IMR-90 (cell line): ENCODE data around the gene PKNOX1. TPM values are rescaled to one million over a fixed set of nuclear protein-coding genes. Genes with fewer than 3 reads are reported as not detected.

ENCODE experiments used
- ATAC-seq: fragments of 200-7000 bp; cut with Tn5 transposase; 2 replicates; pipeline ENCODE4 v1.9.1; 2020; ENCODE audit warnings: low read depth, mild to moderate bottlenecking, moderate library complexity
- BruUV-seq: library from RNA; stranded (reverse); fragments of 400-500 nt; replicated peaks from 2 replicates; lab custom pipeline; 2021; lab: Mats Ljungman, UMichigan
- CTCF ChIA-PET: fragments of 300-600 bp; formaldehyde crosslinking; extraction: SDS; loops from one replicate; lab custom pipeline; 2021; ENCODE audit warnings: antibody characterized with exemption; lab: Yijun Ruan, JAX
- POLR2A ChIA-PET: fragments of 300-600 bp; sonication (Branson Sonifier 250); formaldehyde crosslinking; loops from one replicate; lab custom pipeline; 2022; ENCODE audit warnings: antibody characterized with exemption; ENCODE audit not compliant: unreplicated experiment; lab: Charles Lee
- DNase-seq: peaks from one replicate; pipeline ENCODE4 v3.0.0; 2013
- H2AFZ ChIP-seq: replicated peaks from 2 replicates; pipeline ENCODE3; 2013; ENCODE audit warnings: low read length, mild to moderate bottlenecking; ENCODE audit not compliant: poor library complexity
- H2AK5ac ChIP-seq: 2 replicates; pipeline ENCODE4 v1.6.1; 2013; ENCODE audit warnings: low read depth, low read length, inconsistent platforms
- H2AK9ac ChIP-seq: replicated peaks from 2 replicates; pipeline ENCODE3; 2013; ENCODE audit warnings: mild to moderate bottlenecking, low read depth, low read length, moderate library complexity; ENCODE audit not compliant: poor library complexity
- H2BK120ac ChIP-seq: 2 replicates; pipeline ENCODE4 v1.6.1; 2013; ENCODE audit warnings: low read depth, low read length, inconsistent platforms
- H2BK15ac ChIP-seq: 3 replicates; pipeline ENCODE4 v1.6.1; 2013; ENCODE audit warnings: low read depth, low read length, inconsistent platforms
- H2BK20ac ChIP-seq: 2 replicates; pipeline ENCODE4 v1.6.1; 2013; ENCODE audit warnings: low read depth, mild to moderate bottlenecking, inconsistent platforms, low read length, moderate library complexity
- H2BK5ac ChIP-seq: 2 replicates; pipeline ENCODE4 v1.6.1; 2013; ENCODE audit warnings: mild to moderate bottlenecking, low read depth, low read length, inconsistent platforms; ENCODE audit not compliant: poor library complexity, severe bottlenecking
- H3K14ac ChIP-seq: replicated peaks from 2 replicates; pipeline ENCODE4 v1.6.1; 2013; ENCODE audit warnings: low read depth, low read length, inconsistent platforms
- H3K18ac ChIP-seq: 2 replicates; pipeline ENCODE4 v1.6.1; 2013; ENCODE audit warnings: low read depth, low read length, control low read depth
- H3K23ac ChIP-seq: 2 replicates; pipeline ENCODE4 v1.6.1; 2013; ENCODE audit warnings: low read depth, low read length, inconsistent platforms
- H3K27ac ChIP-seq: 2 replicates; pipeline ENCODE4 v1.5.1; 2013; ENCODE audit warnings: mild to moderate bottlenecking, control low read depth, low read length; ENCODE audit not compliant: insufficient read depth
- H3K27me3 ChIP-seq: 2 replicates; pipeline ENCODE4 v1.6.1; 2013; ENCODE audit warnings: low read length; ENCODE audit not compliant: control insufficient read depth, insufficient read depth
- H3K36me3 ChIP-seq: 2 replicates; pipeline ENCODE4 v1.6.1; 2013; ENCODE audit warnings: low read length, mixed read lengths; ENCODE audit not compliant: control insufficient read depth, insufficient read depth
- H3K4ac ChIP-seq: 2 replicates; pipeline ENCODE4 v1.6.1; 2013; ENCODE audit warnings: low read depth, low read length, inconsistent platforms
- H3K4me1 ChIP-seq: 2 replicates; pipeline ENCODE4 v1.6.1; 2013; ENCODE audit warnings: low read length, mixed read lengths; ENCODE audit not compliant: control insufficient read depth, insufficient read depth
- H3K4me2 ChIP-seq: 2 replicates; pipeline ENCODE4 v1.6.1; 2013; ENCODE audit warnings: low read depth, mild to moderate bottlenecking, control low read depth, low read length, moderate library complexity
- H3K4me3 ChIP-seq: 2 replicates; pipeline ENCODE4 v1.5.1; 2013; ENCODE audit warnings: low read depth, mild to moderate bottlenecking, control low read depth, low read length, moderate library complexity; ENCODE audit not compliant: insufficient read depth
- H3K56ac ChIP-seq: 2 replicates; pipeline ENCODE4 v1.6.1; 2013; ENCODE audit warnings: low read length, inconsistent platforms; ENCODE audit not compliant: insufficient read depth; ENCODE audit errors: extremely low read depth
- H3K79me1 ChIP-seq, 2 experiments: 2 replicates each; pipeline ENCODE4 v1.6.1; 2013; ENCODE audit warnings: low read length in 2 of 2, inconsistent platforms in 1 of 2, low read depth in 1 of 2
- H3K9ac ChIP-seq: 2 replicates; pipeline ENCODE4 v1.6.1; 2013; ENCODE audit warnings: low read depth, low read length, control low read depth
- H3K9me1 ChIP-seq: 2 replicates; pipeline ENCODE4 v1.6.1; 2013; ENCODE audit warnings: low read length, inconsistent platforms; ENCODE audit not compliant: insufficient read depth
- H3K9me3 ChIP-seq: 2 replicates; pipeline ENCODE4 v1.6.1; 2013; ENCODE audit warnings: low read length; ENCODE audit not compliant: control insufficient read depth, insufficient read depth
- H4K20me1 ChIP-seq: 2 replicates; pipeline ENCODE4 v1.6.1; 2013; ENCODE audit warnings: low read length, inconsistent platforms; ENCODE audit not compliant: insufficient read depth
- H4K5ac ChIP-seq: 2 replicates; pipeline ENCODE4 v1.6.1; 2013; ENCODE audit warnings: mild to moderate bottlenecking, low read depth, low read length, control low read depth
- H4K8ac ChIP-seq, 2 experiments: 2 replicates each; pipeline ENCODE4 v1.6.1; 2013; ENCODE audit warnings: low read depth in 2 of 2, low read length in 2 of 2, control low read depth in 1 of 2, inconsistent platforms in 1 of 2
- H4K91ac ChIP-seq: 2 replicates; pipeline ENCODE4 v1.6.1; 2013; ENCODE audit warnings: low read depth, low read length, inconsistent platforms; ENCODE audit not compliant: insufficient read depth
- BHLHE40 ChIP-seq: fragments of 150-350 bp; IDR thresholded peaks from 2 replicates; pipeline ENCODE4 v1.6.1; 2016; ENCODE audit warnings: mild to moderate bottlenecking, low read depth, low read length
- CEBPB ChIP-seq: IDR thresholded peaks from 2 replicates; pipeline ENCODE4 v1.6.1; 2012; ENCODE audit warnings: low read depth, low read length, improper control_type of control experiment
- CHD1 ChIP-seq: IDR thresholded peaks from 2 replicates; pipeline ENCODE4 v1.6.1; 2012; ENCODE audit warnings: low read depth, low read length, improper control_type of control experiment
- FOS ChIP-seq: fragments of 150-350 bp; IDR thresholded peaks from 2 replicates; pipeline ENCODE4 v1.6.1; 2016; ENCODE audit warnings: low read depth, low read length
- MAFK ChIP-seq: IDR thresholded peaks from 2 replicates; pipeline ENCODE4 v1.6.1; 2012; ENCODE audit warnings: low read depth, low read length, improper control_type of control experiment
- MAZ ChIP-seq: IDR thresholded peaks from 2 replicates; pipeline ENCODE4 v1.6.1; 2012; ENCODE audit warnings: low read depth, mild to moderate bottlenecking, low read length, improper control_type of control experiment, moderate library complexity, borderline replicate concordance
- MXI1 ChIP-seq: IDR thresholded peaks from 2 replicates; pipeline ENCODE4 v1.6.1; 2012; ENCODE audit warnings: low read depth, mild to moderate bottlenecking, low read length, moderate library complexity, borderline replicate concordance
- NFE2L2 ChIP-seq: fragments of 150-350 bp; IDR thresholded peaks from 2 replicates; pipeline ENCODE4 v1.6.1; 2016; ENCODE audit warnings: low read depth, mild to moderate bottlenecking, low read length
- POLR2A ChIP-seq: IDR thresholded peaks from 2 replicates; pipeline ENCODE4 v1.6.1; 2012; ENCODE audit warnings: mild to moderate bottlenecking, low read depth, low read length
- RAD21 ChIP-seq: IDR thresholded peaks from 2 replicates; pipeline ENCODE4 v1.6.1; 2012; ENCODE audit warnings: low read length, improper control_type of control experiment
- RCOR1 ChIP-seq: IDR thresholded peaks from 2 replicates; pipeline ENCODE4 v1.6.1; 2012; ENCODE audit warnings: mild to moderate bottlenecking, low read length, improper control_type of control experiment; ENCODE audit not compliant: insufficient replicate concordance
- RFX5 ChIP-seq: IDR thresholded peaks from 2 replicates; pipeline ENCODE4 v1.8.0; 2012; ENCODE audit warnings: low read depth, mild to moderate bottlenecking, low read length, moderate library complexity
- SMC3 ChIP-seq: fragments of 150-350 bp; IDR thresholded peaks from 2 replicates; pipeline ENCODE4 v1.6.1; 2016; ENCODE audit warnings: low read depth, mild to moderate bottlenecking, antibody characterized with exemption, low read length, moderate library complexity
- WGBS, 2 experiments: methylation state at CpG; one replicate each; pipeline versions ENCODE4 v1.1.5 to v1.1.7; 2013; ENCODE audit warnings: missing lambda C conversion rate in 2 of 2; ENCODE audit not compliant: insufficient read length in 1 of 2; ENCODE audit errors: extremely low coverage in 2 of 2; 5-methylcytosine and 5-hydroxymethylcytosine counted together
- dilution Hi-C: fragments of 300-500 bp; cut with HindIII; formaldehyde crosslinking; loops from one replicate; pipeline ENCODE4 v1.14.3; 2018; ENCODE audit warnings: low sequenced_read_pairs; ENCODE audit not compliant: unreplicated experiment
- in situ Hi-C: fragments of 300-500 bp; cut with MboI; formaldehyde crosslinking; loops from 3 replicates; pipeline ENCODE4 v1.14.3; 2019; ENCODE audit warnings: low sequenced_read_pairs, inconsistent platforms, mixed read lengths
- intact Hi-C: fragments of 100-400 bp; cut with micrococcal nuclease; formaldehyde crosslinking; loops from 2 replicates; pipeline ENCODE4 v1.10.0; 2022
- polyA plus RNA-seq, 3 experiments: library from polyadenylated mRNA; depleted of rRNA; stranded (reverse); fragments of >200 nt; gene quantifications; 2 replicates each; pipeline ENCODE4 v1.2.3, GENCODE V29; 2012; ENCODE audit warnings: low replicate concordance in 1 of 3
- total RNA-seq: library from RNA; depleted of rRNA; stranded (reverse); fragments of >200 nt; gene quantifications from 2 replicates; pipeline ENCODE4 v1.2.3, GENCODE V29; 2012
- TF ChIP-seq, protein P1 (sequence below): fragments of 150-350 bp; IDR thresholded peaks from 2 replicates; pipeline ENCODE4 v1.6.1; 2017; ENCODE audit warnings: mild to moderate bottlenecking, antibody characterized with exemption, low read length, low read depth
- TF ChIP-seq, protein P2 (sequence below): conservative IDR thresholded peaks from 2 replicates; pipeline ENCODE4 v1.5.1; 2012; ENCODE audit warnings: mild to moderate bottlenecking, low read depth, low read length, improper control_type of control experiment
- TF ChIP-seq, protein P3 (sequence below): fragments of 150-350 bp; IDR thresholded peaks from 2 replicates; pipeline ENCODE4 v1.6.1; 2016; ENCODE audit warnings: low read depth, mild to moderate bottlenecking, low read length, moderate library complexity, borderline replicate concordance

Gene PKNOX1
- total and polyA plus RNA-seq, 2 of the 4 experiments (the other 2 are of a cell fraction): 35.0 to 61.0 TPM

DNA sequence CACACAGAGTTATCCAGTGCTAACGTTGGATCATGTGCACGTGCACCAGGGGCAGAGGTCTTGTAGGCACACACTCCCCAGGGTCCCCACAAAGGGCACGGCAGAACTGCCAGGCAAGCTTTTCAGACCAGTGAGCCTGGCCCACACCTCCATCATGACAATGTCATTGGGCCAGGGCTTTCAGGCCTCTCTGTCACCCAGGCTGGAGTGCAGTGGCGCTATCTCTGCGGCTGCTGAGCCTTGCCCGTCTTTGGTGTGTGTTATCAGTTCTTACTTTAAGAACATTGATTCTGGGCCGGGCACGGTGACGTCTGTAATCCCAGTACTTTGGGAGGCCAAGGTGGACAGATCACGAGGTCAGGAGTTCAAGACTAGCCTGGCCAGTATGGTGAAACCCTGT lies 44.2 kb downstream of the PKNOX1 start:
- no peak overlapping the region for H4K91ac ChIP-seq
- no peak overlapping the region for H3K9ac ChIP-seq
- no peak overlapping the region for H2BK20ac ChIP-seq
- ATAC-seq: no peak
- H2AFZ ChIP-seq: no peak overlapping the region
- no peak overlapping the region for H3K56ac ChIP-seq
- H4K5ac ChIP-seq: no peak overlapping the region
- H3K9me3 ChIP-seq: no peaks in the 10 kb centered on the region
- in situ Hi-C loops: no loop called here
- H3K18ac ChIP-seq: no peak overlapping the region
- peaks cover 49% of the 10 kb centered on the region for H3K36me3 ChIP-seq
- no peaks in the 10 kb centered on the region for H4K20me1 ChIP-seq
- H2BK120ac ChIP-seq: no peak overlapping the region
- H3K4me1 ChIP-seq: no peaks in the 10 kb centered on the region
- no peak overlapping the region for H2AK5ac ChIP-seq
- H3K14ac ChIP-seq: no peak overlapping the region
- no peak overlapping the region for H3K4me3 ChIP-seq
- BruUV-seq: no TSS peak
- H3K4ac ChIP-seq: no peak overlapping the region
- peaks cover 10% of the 10 kb centered on the region for H3K9me1 ChIP-seq
- POLR2A ChIA-PET: no interaction called here
- H2BK5ac ChIP-seq: no peak overlapping the region
- peaks cover 0 to 33% of the 10 kb centered on the region in 2 experiments; a peak in 3 of 4 replicates for H3K79me1 ChIP-seq
- no peak overlapping the region for H2AK9ac ChIP-seq
- dilution Hi-C loops: no loop called here
- H3K4me2 ChIP-seq: no peak overlapping the region
- CTCF ChIA-PET: no interaction called here
- DNase-seq: no peak
- TF ChIP-seq MAFK (no peak), CEBPB (no peak), FOS (no peak), BHLHE40 (no peak), CHD1 (no peak), RAD21 (no peak), RCOR1 (no peak), POLR2A (no peak), RFX5 (no peak), MXI1 (no peak), NFE2L2 (no peak), MAZ (no peak), SMC3 (no peak)
- TF ChIP-seq, protein P1, sequence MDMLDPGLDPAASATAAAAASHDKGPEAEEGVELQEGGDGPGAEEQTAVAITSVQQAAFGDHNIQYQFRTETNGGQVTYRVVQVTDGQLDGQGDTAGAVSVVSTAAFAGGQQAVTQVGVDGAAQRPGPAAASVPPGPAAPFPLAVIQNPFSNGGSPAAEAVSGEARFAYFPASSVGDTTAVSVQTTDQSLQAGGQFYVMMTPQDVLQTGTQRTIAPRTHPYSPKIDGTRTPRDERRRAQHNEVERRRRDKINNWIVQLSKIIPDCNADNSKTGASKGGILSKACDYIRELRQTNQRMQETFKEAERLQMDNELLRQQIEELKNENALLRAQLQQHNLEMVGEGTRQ: no peak
- TF ChIP-seq, protein P2, sequence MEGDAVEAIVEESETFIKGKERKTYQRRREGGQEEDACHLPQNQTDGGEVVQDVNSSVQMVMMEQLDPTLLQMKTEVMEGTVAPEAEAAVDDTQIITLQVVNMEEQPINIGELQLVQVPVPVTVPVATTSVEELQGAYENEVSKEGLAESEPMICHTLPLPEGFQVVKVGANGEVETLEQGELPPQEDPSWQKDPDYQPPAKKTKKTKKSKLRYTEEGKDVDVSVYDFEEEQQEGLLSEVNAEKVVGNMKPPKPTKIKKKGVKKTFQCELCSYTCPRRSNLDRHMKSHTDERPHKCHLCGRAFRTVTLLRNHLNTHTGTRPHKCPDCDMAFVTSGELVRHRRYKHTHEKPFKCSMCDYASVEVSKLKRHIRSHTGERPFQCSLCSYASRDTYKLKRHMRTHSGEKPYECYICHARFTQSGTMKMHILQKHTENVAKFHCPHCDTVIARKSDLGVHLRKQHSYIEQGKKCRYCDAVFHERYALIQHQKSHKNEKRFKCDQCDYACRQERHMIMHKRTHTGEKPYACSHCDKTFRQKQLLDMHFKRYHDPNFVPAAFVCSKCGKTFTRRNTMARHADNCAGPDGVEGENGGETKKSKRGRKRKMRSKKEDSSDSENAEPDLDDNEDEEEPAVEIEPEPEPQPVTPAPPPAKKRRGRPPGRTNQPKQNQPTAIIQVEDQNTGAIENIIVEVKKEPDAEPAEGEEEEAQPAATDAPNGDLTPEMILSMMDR: no peak
- TF ChIP-seq, protein P3, sequence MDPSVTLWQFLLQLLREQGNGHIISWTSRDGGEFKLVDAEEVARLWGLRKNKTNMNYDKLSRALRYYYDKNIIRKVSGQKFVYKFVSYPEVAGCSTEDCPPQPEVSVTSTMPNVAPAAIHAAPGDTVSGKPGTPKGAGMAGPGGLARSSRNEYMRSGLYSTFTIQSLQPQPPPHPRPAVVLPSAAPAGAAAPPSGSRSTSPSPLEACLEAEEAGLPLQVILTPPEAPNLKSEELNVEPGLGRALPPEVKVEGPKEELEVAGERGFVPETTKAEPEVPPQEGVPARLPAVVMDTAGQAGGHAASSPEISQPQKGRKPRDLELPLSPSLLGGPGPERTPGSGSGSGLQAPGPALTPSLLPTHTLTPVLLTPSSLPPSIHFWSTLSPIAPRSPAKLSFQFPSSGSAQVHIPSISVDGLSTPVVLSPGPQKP: no peak
- no peak overlapping the region for H3K23ac ChIP-seq
- no peaks in the 10 kb centered on the region for H3K27me3 ChIP-seq
- intact Hi-C loops: no loop called here
- no peak overlapping the region for H4K8ac ChIP-seq
- H3K27ac ChIP-seq: no peak overlapping the region
- no peak overlapping the region for H2BK15ac ChIP-seq
- 94% methylated on average over 5 of the region's 10 CpGs; no CpG with 5 or more reads in 1 of the 2 experiments for WGBS, 2 experiments
